ENCODE measurements around the gene B2M.

DNA sequence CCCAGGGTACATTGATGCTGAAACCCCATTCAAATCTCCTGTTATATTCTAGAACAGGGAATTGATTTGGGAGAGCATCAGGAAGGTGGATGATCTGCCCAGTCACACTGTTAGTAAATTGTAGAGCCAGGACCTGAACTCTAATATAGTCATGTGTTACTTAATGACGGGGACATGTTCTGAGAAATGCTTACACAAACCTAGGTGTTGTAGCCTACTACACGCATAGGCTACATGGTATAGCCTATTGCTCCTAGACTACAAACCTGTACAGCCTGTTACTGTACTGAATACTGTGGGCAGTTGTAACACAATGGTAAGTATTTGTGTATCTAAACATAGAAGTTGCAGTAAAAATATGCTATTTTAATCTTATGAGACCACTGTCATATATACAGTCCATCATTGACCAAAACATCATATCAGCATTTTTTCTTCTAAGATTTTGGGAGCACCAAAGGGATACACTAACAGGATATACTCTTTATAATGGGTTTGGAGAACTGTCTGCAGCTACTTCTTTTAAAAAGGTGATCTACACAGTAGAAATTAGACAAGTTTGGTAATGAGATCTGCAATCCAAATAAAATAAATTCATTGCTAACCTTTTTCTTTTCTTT, 5.8 kb downstream of the B2M start:
- TF ChIP-seq POLR2AphosphoS5 (IDR thresholded peaks at IDR 0.05; ENCODE audit: low read depth, low read length) (no peak), TRIM24 (CRISPR knock-in tag; IDR thresholded peaks at IDR 0.05) (no peak), ZNF225 (CRISPR knock-in tag; IDR thresholded peaks at IDR 0.05) (no peak), NPAS2 (CRISPR knock-in tag; IDR thresholded peaks at IDR 0.05; ENCODE audit: borderline replicate concordance) (no peak), SIX1 (CRISPR knock-in tag; IDR thresholded peaks at IDR 0.05; ENCODE audit: borderline replicate concordance) (no peak), CREM (IDR thresholded peaks at IDR 0.05) (no peak), CREM (CRISPR knock-in tag; IDR thresholded peaks at IDR 0.05) (no peak), ASH2L (IDR thresholded peaks at IDR 0.05; ENCODE audit: insufficient read length, low read depth, low read length) (no peak), MBD4 (IDR thresholded peaks at IDR 0.05; ENCODE audit: borderline replicate concordance, low read length) (no peak)
- TF ChIP-seq, protein P1, sequence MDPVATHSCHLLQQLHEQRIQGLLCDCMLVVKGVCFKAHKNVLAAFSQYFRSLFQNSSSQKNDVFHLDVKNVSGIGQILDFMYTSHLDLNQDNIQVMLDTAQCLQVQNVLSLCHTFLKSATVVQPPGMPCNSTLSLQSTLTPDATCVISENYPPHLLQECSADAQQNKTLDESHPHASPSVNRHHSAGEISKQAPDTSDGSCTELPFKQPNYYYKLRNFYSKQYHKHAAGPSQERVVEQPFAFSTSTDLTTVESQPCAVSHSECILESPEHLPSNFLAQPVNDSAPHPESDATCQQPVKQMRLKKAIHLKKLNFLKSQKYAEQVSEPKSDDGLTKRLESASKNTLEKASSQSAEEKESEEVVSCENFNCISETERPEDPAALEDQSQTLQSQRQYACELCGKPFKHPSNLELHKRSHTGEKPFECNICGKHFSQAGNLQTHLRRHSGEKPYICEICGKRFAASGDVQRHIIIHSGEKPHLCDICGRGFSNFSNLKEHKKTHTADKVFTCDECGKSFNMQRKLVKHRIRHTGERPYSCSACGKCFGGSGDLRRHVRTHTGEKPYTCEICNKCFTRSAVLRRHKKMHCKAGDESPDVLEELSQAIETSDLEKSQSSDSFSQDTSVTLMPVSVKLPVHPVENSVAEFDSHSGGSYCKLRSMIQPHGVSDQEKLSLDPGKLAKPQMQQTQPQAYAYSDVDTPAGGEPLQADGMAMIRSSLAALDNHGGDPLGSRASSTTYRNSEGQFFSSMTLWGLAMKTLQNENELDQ (CRISPR knock-in tag; IDR thresholded peaks at IDR 0.05; ENCODE audit: borderline replicate concordance), result no peak
- TF ChIP-seq, protein P2, sequence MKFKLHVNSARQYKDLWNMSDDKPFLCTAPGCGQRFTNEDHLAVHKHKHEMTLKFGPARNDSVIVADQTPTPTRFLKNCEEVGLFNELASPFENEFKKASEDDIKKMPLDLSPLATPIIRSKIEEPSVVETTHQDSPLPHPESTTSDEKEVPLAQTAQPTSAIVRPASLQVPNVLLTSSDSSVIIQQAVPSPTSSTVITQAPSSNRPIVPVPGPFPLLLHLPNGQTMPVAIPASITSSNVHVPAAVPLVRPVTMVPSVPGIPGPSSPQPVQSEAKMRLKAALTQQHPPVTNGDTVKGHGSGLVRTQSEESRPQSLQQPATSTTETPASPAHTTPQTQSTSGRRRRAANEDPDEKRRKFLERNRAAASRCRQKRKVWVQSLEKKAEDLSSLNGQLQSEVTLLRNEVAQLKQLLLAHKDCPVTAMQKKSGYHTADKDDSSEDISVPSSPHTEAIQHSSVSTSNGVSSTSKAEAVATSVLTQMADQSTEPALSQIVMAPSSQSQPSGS (CRISPR knock-in tag; IDR thresholded peaks at IDR 0.05), result no peak
- TF ChIP-seq, protein P3, sequence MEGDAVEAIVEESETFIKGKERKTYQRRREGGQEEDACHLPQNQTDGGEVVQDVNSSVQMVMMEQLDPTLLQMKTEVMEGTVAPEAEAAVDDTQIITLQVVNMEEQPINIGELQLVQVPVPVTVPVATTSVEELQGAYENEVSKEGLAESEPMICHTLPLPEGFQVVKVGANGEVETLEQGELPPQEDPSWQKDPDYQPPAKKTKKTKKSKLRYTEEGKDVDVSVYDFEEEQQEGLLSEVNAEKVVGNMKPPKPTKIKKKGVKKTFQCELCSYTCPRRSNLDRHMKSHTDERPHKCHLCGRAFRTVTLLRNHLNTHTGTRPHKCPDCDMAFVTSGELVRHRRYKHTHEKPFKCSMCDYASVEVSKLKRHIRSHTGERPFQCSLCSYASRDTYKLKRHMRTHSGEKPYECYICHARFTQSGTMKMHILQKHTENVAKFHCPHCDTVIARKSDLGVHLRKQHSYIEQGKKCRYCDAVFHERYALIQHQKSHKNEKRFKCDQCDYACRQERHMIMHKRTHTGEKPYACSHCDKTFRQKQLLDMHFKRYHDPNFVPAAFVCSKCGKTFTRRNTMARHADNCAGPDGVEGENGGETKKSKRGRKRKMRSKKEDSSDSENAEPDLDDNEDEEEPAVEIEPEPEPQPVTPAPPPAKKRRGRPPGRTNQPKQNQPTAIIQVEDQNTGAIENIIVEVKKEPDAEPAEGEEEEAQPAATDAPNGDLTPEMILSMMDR (CRISPR knock-in tag; IDR thresholded peaks at IDR 0.05), result no peak
- TF ChIP-seq, protein P4, sequence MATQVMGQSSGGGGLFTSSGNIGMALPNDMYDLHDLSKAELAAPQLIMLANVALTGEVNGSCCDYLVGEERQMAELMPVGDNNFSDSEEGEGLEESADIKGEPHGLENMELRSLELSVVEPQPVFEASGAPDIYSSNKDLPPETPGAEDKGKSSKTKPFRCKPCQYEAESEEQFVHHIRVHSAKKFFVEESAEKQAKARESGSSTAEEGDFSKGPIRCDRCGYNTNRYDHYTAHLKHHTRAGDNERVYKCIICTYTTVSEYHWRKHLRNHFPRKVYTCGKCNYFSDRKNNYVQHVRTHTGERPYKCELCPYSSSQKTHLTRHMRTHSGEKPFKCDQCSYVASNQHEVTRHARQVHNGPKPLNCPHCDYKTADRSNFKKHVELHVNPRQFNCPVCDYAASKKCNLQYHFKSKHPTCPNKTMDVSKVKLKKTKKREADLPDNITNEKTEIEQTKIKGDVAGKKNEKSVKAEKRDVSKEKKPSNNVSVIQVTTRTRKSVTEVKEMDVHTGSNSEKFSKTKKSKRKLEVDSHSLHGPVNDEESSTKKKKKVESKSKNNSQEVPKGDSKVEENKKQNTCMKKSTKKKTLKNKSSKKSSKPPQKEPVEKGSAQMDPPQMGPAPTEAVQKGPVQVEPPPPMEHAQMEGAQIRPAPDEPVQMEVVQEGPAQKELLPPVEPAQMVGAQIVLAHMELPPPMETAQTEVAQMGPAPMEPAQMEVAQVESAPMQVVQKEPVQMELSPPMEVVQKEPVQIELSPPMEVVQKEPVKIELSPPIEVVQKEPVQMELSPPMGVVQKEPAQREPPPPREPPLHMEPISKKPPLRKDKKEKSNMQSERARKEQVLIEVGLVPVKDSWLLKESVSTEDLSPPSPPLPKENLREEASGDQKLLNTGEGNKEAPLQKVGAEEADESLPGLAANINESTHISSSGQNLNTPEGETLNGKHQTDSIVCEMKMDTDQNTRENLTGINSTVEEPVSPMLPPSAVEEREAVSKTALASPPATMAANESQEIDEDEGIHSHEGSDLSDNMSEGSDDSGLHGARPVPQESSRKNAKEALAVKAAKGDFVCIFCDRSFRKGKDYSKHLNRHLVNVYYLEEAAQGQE (IDR thresholded peaks at IDR 0.05; ENCODE audit: borderline replicate concordance in 1 of 2, low read depth in 1 of 2, low read length in 2 of 2), result no peak
